GM18520 (cell line): ENCODE results near the gene ARSD.
A peak's percentile ranks its signal among the peaks of the same experiment; 100 is the strongest.
"Not testable (repeated sequence)": the region's sequence is repeated elsewhere in the genome, so short reads cannot be mapped to it uniquely, and the experiment has no call there.

Source experiments
- ATAC-seq: cut with Tn5 transposase; IDR thresholded peaks from one replicate; pipeline ENCODE4 v1.9.1; 2021; ENCODE audit not compliant: unreplicated experiment

ARSD gene

DNA sequence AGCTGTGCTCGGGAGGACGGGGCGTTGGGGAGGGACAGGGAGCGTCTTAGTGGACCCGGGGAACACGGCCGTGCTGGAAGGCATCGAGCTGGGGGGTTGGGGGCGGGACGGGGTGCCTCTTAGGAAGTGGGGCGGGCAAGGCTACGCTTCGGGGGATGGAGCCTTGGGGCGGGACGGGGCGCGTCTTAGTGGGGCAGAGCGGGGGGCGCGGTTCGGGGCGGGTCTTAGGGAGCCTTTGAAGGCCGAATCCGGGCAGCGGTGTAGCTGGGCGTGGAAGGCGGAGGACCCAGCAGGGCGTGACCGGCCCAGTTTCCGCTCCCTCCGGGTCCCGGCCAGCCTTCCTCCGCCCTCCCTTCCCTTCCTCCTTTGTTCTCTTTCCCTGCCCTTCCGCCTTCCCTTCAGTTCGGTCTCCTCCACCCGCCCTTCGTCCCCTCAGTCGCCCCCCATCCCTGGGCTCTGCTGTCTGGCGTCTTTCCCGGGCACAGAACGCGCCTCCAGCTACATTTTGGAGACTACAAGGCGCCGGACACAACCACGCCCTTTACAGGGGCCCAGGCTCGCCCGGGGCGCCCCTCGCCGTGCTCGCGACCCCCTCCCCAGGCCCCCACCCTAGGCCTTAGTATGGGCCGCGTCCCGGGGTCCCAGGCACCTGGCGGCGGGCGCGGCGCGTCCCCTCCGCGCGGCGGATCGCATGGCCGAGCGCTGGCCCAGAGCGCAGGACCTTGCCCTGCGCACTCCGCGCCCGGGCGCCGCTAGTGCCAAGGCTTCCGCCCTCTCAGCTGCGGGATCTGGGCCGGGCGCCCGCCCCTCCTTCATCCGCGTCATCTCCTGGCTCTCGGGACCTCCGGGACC is at the start of gene ARSD:
Gene ARSD (minus strand): TSS at position 757 of the 852 bp plus-strand sequence. CDS start 64 bp downstream, at position 693.
- peak; percentile 86 for ATAC-seq

DNA sequence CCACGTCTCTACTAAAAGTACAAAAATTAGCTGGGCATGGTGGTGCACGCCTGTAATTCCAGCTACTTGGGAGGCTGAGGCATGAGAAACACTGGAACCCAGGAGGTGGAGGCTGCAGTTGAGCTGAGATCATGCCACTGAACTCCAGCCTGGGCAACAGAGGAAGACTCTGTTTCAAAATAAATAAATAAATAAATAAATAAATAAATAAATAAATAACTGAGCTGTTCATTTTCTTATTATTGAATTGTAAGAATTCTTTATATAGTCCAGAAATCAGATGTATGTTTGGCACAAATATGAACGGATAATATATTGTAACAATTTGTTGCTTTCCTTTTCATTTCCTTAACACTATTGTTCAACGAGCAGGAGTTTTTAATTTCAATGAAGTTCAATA is 49.5 kb upstream of the ARSD start:
- not testable (repeated sequence) for ATAC-seq

DNA sequence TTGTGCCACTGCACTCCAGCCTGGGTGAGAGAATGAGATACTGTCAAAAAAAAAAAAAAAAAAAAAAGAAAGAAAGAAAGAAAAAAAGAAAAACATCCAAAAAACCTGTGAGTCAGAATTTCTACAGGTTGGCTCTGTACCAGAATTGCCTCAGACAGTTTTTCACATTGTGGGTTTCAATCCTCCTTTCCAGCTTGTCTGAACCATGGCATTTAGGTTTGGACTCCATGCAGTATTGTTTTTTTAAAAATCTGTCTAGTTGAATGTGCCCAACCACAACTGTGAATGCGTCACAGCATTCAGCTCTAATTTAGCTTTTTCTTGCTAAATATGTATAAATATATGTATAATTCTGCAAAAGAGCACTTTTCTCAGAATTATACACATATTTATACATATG is 45.8 kb upstream of the ARSD start:
- ATAC-seq, result no peak

- ATAC-seq, result no peak
Observed at GRCh38 chrX:2972391-2972790, 43.3 kb upstream of the ARSD start.

DNA sequence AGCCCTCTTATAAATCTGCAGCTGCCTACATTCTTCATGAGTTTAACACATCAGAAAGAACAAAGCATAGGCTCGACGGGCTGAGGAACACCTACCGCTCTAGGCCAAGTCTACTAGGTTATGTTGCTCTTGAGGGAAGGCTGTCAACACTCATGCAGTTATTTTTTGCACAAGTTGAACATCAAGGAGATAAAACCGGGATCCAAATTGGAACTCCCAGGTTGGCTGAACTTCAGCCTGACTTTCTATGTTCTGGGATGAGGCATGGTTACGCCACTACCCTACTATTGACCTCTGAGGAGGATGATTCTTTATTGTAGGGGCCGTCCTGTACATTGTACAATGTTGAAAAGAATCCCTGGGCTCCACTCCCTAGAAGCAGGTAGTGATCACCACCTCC is 39.9 kb upstream of the ARSD start:
- no peak for ATAC-seq

- ATAC-seq, result no peak
Observed at GRCh38 chrX:2967998-2968909, 39.1 kb upstream of the ARSD start.

- no peak for ATAC-seq
Observed at GRCh38 chrX:2967584-2967983, 38.4 kb upstream of the ARSD start.

GRCh38 chrX:2967012-2967411 is 37.9 kb upstream of the ARSD start:
- ATAC-seq, result no peak

GRCh38 chrX:2965965-2966364 is 36.8 kb upstream of the ARSD start:
- peak; percentile 69 for ATAC-seq

DNA sequence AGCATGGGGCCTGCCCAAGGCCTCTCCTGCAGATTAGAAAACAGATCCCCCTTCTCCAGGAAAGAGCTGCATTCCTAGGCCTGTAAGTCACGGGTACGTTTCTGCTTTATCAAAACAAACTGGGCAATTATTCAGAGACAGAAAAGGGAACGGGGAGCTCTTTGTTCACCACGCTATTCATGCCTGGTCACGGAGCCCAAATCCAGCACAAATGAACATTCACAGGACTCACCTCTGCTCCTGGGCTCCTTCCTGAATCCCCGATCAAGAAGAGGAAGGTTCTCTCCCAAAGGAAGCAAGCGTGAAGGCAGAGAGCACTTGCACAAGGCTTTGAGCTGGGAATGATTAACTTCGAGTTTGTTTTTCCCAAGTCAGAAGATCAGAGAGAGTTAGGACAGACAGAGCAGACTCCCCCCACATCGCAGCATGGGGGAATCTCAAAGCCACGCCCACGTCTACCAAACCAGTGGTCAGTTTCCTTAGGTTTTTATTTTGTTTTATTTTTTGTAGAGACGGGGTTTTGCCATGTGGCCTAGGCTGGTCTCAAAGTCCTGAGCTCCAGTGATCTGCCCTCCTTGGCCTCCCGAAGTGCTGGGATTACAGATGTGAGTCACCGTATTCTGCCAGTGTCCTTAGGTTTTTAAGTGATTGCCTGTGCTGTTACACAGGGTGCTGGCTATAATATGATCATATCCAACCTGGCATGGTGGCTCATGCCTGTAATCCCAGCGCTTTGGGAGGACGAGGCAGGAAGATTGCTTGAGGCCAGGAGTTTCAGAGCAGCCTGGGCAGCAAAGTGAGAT is 35.1 kb upstream of the ARSD start:
- ATAC-seq, result not testable (repeated sequence)

DNA sequence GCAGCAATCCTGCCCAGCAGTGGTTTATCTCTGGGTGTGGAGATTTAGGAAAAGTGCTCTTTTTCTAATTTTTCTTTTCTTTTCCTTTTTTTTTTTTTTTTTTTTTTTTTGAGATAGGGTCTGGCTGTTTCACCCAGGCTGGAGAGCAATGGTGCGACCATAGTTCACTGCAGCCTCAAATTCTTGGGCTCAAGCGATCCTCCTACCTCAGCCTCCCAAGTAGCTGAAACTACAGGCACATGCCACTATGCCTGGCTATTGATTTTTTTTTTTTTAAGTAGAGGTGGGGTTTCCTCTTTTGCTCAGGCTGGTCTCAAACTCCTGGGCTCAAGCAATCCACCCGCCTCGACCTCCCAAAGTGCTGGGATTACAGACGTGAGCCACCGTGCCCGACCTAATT is 34.3 kb upstream of the ARSD start:
- ATAC-seq, result not testable (repeated sequence)

GRCh38 chrX:2962381-2962780 is 33.2 kb upstream of the ARSD start:
- ATAC-seq, result no peak

DNA sequence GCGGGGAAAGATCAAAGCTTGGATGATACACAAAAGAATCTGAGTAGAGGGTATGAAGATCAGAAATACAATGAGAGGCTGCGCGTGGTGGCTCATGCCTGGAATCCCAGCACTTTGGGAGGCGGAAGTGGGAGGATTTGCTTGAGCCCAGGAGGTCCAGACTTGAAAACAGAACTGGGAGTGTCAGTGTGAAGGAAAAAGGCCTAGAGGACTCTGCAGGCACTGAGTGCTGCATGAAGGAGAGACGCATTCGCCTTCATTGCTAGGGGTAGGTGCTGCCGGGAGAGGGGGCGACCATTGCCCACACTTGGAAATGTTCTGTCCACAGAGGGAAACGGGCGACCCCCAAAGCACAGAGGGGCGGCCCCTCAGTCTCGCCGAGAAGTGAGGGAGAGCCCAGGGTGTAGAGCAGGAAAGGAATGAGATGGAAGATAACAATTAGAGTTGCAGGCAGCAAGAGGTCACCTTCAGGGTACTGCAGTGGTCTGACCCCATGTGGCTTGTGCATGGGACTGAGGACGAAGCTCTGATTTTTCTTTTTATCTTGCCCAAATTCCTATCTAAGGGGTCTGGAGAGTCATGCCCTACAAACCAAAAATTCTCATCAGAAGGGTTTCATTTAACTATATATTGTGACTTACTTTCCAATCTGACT is 31.8 kb upstream of the ARSD start:
- no peak for ATAC-seq

- no peak for ATAC-seq
Observed at GRCh38 chrX:2958199-2958598, 29.1 kb upstream of the ARSD start.

DNA sequence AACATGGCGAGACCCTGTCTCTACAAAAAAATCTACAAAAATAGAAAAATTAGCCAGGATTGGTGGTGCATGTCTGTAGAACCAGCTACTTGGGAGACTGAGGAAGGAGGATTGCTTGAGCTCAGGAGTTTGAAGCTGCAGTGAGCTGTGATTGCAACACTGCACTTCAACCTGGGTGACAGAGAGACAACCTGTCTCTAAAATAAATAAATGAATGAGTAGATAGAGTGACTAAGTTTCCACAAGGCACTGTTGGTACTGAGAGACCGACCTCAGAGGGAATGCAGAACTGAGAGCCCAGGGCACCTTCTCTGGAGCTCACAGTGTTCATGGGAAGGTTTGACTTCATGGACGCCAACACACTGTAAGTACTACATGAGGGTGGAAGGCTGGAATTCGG is 26.7 kb upstream of the ARSD start:
- ATAC-seq, result no peak

- ATAC-seq, result no peak
Observed at GRCh38 chrX:2955281-2955680, 26.1 kb upstream of the ARSD start.

DNA sequence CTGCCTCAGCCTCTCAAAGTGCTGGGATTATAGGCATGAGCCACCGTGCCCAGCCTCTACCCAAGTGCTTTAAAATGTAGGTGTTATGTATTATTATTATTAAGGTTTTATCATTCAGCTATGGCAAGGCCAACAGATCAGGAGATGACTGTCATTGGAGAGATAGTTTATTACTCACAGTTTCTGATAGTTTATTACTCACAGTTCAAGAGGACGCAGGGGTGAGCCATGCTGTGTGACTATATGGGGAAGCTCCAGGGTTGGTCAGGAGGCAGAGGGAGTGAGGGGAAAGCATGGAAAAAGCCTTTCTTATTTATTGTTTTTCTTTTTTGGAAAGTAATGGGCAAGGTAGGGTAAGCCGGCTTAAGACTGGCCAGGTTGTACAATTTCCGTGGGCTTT is 25.4 kb upstream of the ARSD start:
- no peak for ATAC-seq

- ATAC-seq, result not testable (repeated sequence)
Observed at GRCh38 chrX:2937942-2938341, 8.8 kb upstream of the ARSD start.

GRCh38 chrX:2934715-2935710 is 5.9 kb upstream of the ARSD start:
- ATAC-seq, result no peak
